HCT116 (cell line): Measurements from ENCODE around the gene MATR3.

ENCODE experiments used
- EGR1 ChIP-seq: IDR thresholded peaks from 2 replicates; pipeline ENCODE4 v1.6.1; 2012; ENCODE audit warnings: low read depth
- ELF1 ChIP-seq: IDR thresholded peaks from 2 replicates; pipeline ENCODE4 v1.6.1; 2012; ENCODE audit warnings: low read depth, borderline replicate concordance
- EZH2 ChIP-seq: fragments of 200-600 bp; sonication (generic); IDR thresholded peaks from 2 replicates; pipeline ENCODE4 v1.6.1; 2017; ENCODE audit warnings: antibody characterized with exemption, mixed run types
- POLR2A ChIP-seq: IDR thresholded peaks from 2 replicates; pipeline ENCODE4 v1.7.0; 2011; ENCODE audit warnings: borderline replicate concordance; ENCODE audit not compliant: insufficient read depth, insufficient read length; ENCODE audit errors: extremely low read depth
- POLR2AphosphoS5 ChIP-seq: IDR thresholded peaks from 2 replicates; pipeline ENCODE4 v1.6.1; 2011; ENCODE audit warnings: mild to moderate bottlenecking, low read depth, low read length, moderate library complexity
- REST ChIP-seq: IDR thresholded peaks from 2 replicates; pipeline ENCODE4 v1.6.1; 2012; ENCODE audit warnings: low read depth
- SIN3A ChIP-seq: IDR thresholded peaks from 2 replicates; pipeline ENCODE4 v1.6.1; 2012; ENCODE audit warnings: low read depth
- SRF ChIP-seq: IDR thresholded peaks from 2 replicates; pipeline ENCODE4 v1.6.1; 2012; ENCODE audit warnings: low read depth
- YY1 ChIP-seq: IDR thresholded peaks from 2 replicates; pipeline ENCODE4 v1.6.1; 2011; ENCODE audit warnings: low read length, low read depth, moderate library complexity, mild to moderate bottlenecking; ENCODE audit not compliant: insufficient replicate concordance; ENCODE audit errors: extremely low read depth
- TF ChIP-seq, protein P1 (sequence below), 3 experiments: fragments of 200-600 bp in 1 of 3; sonication (generic) in 1 of 3; IDR thresholded peaks in 2 of 3; conservative IDR thresholded peaks in 1 of 3; 2 replicates each; pipeline ENCODE4 v1.5.1; 2012 to 2017; ENCODE audit warnings: low read depth in 2 of 3, low read length in 2 of 3, antibody characterized with exemption in 1 of 3, borderline replicate concordance in 1 of 3, control low read depth in 1 of 3, mild to moderate bottlenecking in 1 of 3, mixed read lengths in 1 of 3, mixed run types in 1 of 3, moderate library complexity in 1 of 3; ENCODE audit not compliant: insufficient read depth in 1 of 3

DNA sequence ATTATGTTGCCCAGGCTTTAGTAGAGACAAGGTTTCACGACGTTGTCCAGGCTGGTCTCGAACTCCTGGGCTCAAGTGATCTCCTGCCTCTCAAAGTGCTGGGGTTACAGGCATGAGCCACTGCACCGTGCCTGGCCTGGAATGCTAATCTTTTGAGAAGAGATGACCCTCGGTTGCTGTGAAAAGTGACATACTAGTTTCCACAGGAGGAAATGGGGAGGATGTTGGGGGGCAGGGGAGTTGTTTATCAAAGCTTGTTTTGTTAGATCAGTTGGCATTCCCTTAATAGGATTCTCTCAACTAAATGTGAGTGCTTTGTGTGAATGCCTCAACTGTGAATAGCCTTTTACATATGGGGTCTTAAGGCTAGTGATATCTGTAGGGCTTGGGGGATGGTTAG lies 16.4 kb upstream of the MATR3 start:
- no peak for TF ChIP-seq SRF
- TF ChIP-seq, protein P1, sequence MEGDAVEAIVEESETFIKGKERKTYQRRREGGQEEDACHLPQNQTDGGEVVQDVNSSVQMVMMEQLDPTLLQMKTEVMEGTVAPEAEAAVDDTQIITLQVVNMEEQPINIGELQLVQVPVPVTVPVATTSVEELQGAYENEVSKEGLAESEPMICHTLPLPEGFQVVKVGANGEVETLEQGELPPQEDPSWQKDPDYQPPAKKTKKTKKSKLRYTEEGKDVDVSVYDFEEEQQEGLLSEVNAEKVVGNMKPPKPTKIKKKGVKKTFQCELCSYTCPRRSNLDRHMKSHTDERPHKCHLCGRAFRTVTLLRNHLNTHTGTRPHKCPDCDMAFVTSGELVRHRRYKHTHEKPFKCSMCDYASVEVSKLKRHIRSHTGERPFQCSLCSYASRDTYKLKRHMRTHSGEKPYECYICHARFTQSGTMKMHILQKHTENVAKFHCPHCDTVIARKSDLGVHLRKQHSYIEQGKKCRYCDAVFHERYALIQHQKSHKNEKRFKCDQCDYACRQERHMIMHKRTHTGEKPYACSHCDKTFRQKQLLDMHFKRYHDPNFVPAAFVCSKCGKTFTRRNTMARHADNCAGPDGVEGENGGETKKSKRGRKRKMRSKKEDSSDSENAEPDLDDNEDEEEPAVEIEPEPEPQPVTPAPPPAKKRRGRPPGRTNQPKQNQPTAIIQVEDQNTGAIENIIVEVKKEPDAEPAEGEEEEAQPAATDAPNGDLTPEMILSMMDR (IDR thresholded peaks at IDR 0.05 in 2 of 3, conservative IDR thresholded peaks at IDR 0.05 in 1 of 3; ENCODE audit: borderline replicate concordance in 1 of 3, insufficient read depth in 1 of 3, low read depth in 2 of 3, low read length in 2 of 3) = no peak
- TF ChIP-seq POLR2A = no peak
- no peak for TF ChIP-seq SIN3A
- no peak for TF ChIP-seq REST
- no peak for TF ChIP-seq YY1
- no peak for TF ChIP-seq EZH2
- no peak for TF ChIP-seq EGR1
- TF ChIP-seq ELF1 = no peak
- TF ChIP-seq POLR2AphosphoS5 = no peak
